Measurements from ENCODE around the gene IMPDH1. TPM values are rescaled to one million over a fixed set of nuclear protein-coding genes. Genes with fewer than 3 reads are reported as not detected.

The IMPDH1 gene
- total RNA-seq, 5 donors from 2014 or later (not counting 1 experiment from before 2014, with no cell fraction given), result 39.9 to 73.3 (median 65.6) TPM

GRCh38 chr7:128427289-128427891 is 17.6 kb upstream of the IMPDH1 start:
- no peak overlapping the region for H3K27ac ChIP-seq (ENCODE audit: low read length)
- Mint-ChIP-seq H3K27me3 (peaks cover 4 to 12% of the 10 kb centered on the region in 2 donors), H3K4me3 (no peak overlapping the region), H3K36me3 (no peaks in the 10 kb centered on the region), H3K27ac (no peak overlapping the region), H3K4me1 (peaks cover 0 to 5% (median 0%) of the 10 kb centered on the region in 3 donors), H3K9me3 (no peaks in the 10 kb centered on the region)
- CTCF ChIA-PET, result interaction anchor here (0.6 to 10.4 kb wide), 32 partner anchors 9 to 84 kb away, joined by 3 to 246 read pairs (median 4); partner anchors contain the start of genes HILPDA (in 2 of the 2) and RBM28 (in 1 of the 2)
- H3K27me3 ChIP-seq (replicated peaks in 1 of 2; ENCODE audit: control insufficient read depth in 2 of 2, extremely low read depth in 1 of 2, insufficient read depth in 2 of 2, low read length in 1 of 2), result peaks cover 0 to 15% of the 10 kb centered on the region in 2 experiments
- 53% methylated on average over 3 of the region's 7 CpGs for WGBS (ENCODE audit: insufficient coverage)
- H3K36me3 ChIP-seq (ENCODE audit: control insufficient read depth in 2 of 2, extremely low read depth in 1 of 2, insufficient read depth in 1 of 2, low read length in 1 of 2), result no peaks in the 10 kb centered on the region
- ATAC-seq (replicated peaks in 1 of 4) (peak; percentile 53 to 67 (median 60)), DNase-seq (peak in 6 of 35 experiments; percentile 14 to 78 (median 18))
- H3K9me3 ChIP-seq, result no peaks in the 10 kb centered on the region
- H3K4me1 ChIP-seq (ENCODE audit: control insufficient read depth in 1 of 2, extremely low read depth in 1 of 2, insufficient read depth in 2 of 2, low read length in 2 of 2), result peaks cover 0 to 15% of the 10 kb centered on the region in 2 experiments
- POLR2A ChIA-PET, result interaction anchor here in 1 of 2 donors (1.0 to 1.4 kb wide), 3 partner anchors 9 to 32 kb away, joined by 4 to 6 read pairs (median 4); no protein-coding TSS in a partner anchor
- no peak overlapping the region for H3K4me3 ChIP-seq (ENCODE audit: control insufficient read depth in 1 of 2, extremely low read depth in 1 of 2, low read length in 1 of 2)

GRCh38 chr7:128425850-128426249 is 16.1 kb upstream of the IMPDH1 start:
- ChIA-PET POLR2A (no interaction called here), CTCF (interaction anchor here (0.6 to 10.4 kb wide), 20 partner anchors 8 to 235 kb away, joined by 3 to 246 read pairs (median 6); partner anchors contain the start of gene RBM28 (in 1 of the 2))
- Mint-ChIP-seq H3K4me3 (no peak overlapping the region), H3K27me3 (peaks cover 4 to 10% of the 10 kb centered on the region in 2 donors), H3K36me3 (no peaks in the 10 kb centered on the region), H3K9me3 (no peaks in the 10 kb centered on the region), H3K27ac (no peak overlapping the region), H3K4me1 (peaks cover 0 to 7% (median 0%) of the 10 kb centered on the region in 3 donors)
- ATAC-seq (replicated peaks in 1 of 4) (peak; percentile 61 to 86 (median 80)), DNase-seq (peak; percentile 28 to 85 (median 69))
- Histone ChIP-seq H3K27me3 (replicated peaks in 1 of 2; ENCODE audit: control insufficient read depth in 2 of 2, extremely low read depth in 1 of 2, insufficient read depth in 2 of 2, low read length in 1 of 2) (peaks cover 0 to 9% of the 10 kb centered on the region in 2 experiments), H3K36me3 (ENCODE audit: control insufficient read depth in 2 of 2, extremely low read depth in 1 of 2, insufficient read depth in 1 of 2, low read length in 1 of 2) (no peaks in the 10 kb centered on the region), H3K4me1 (ENCODE audit: control insufficient read depth in 1 of 2, extremely low read depth in 1 of 2, insufficient read depth in 2 of 2, low read length in 2 of 2) (peaks cover 0 to 28% of the 10 kb centered on the region in 2 experiments), H3K9me3 (no peaks in the 10 kb centered on the region), H3K4me3 (ENCODE audit: control insufficient read depth in 1 of 2, extremely low read depth in 1 of 2, low read length in 1 of 2) (no peak overlapping the region), H3K27ac (ENCODE audit: low read length) (no peak overlapping the region)
- 0% methylated on average over 2 of the region's 4 CpGs for WGBS (ENCODE audit: insufficient coverage)

GRCh38 chr7:128424686-128425275 is 15.0 kb upstream of the IMPDH1 start:
- Histone ChIP-seq H3K27ac (ENCODE audit: low read length) (no peak overlapping the region), H3K4me1 (ENCODE audit: control insufficient read depth in 1 of 2, extremely low read depth in 1 of 2, insufficient read depth in 2 of 2, low read length in 2 of 2) (peaks cover 0 to 28% of the 10 kb centered on the region in 2 experiments), H3K36me3 (ENCODE audit: control insufficient read depth in 2 of 2, extremely low read depth in 1 of 2, insufficient read depth in 1 of 2, low read length in 1 of 2) (no peaks in the 10 kb centered on the region), H3K9me3 (no peaks in the 10 kb centered on the region), H3K27me3 (replicated peaks in 1 of 2; ENCODE audit: control insufficient read depth in 2 of 2, extremely low read depth in 1 of 2, insufficient read depth in 2 of 2, low read length in 1 of 2) (no peaks in the 10 kb centered on the region), H3K4me3 (ENCODE audit: control insufficient read depth in 1 of 2, extremely low read depth in 1 of 2, low read length in 1 of 2) (no peak overlapping the region)
- H3K4me3 Mint-ChIP-seq, result no peak overlapping the region
- WGBS (ENCODE audit: insufficient coverage), result no CpG with 5 or more reads among the region's 1 CpG
- DNase-seq (no peak), ATAC-seq (replicated peaks in 1 of 4) (no peak)
- no peaks in the 10 kb centered on the region for H3K36me3 Mint-ChIP-seq
- H3K27me3 Mint-ChIP-seq, result peaks cover 4 to 10% of the 10 kb centered on the region in 2 donors
- no peaks in the 10 kb centered on the region for H3K9me3 Mint-ChIP-seq
- ChIA-PET CTCF (interaction anchor here (0.6 to 10.4 kb wide), 18 partner anchors 9 to 90 kb away, joined by 3 to 246 read pairs (median 6); partner anchors contain the start of gene RBM28 (in 1 of the 2)), POLR2A (no interaction called here)
- peaks cover 0 to 7% (median 0%) of the 10 kb centered on the region in 3 donors for H3K4me1 Mint-ChIP-seq
- no peak overlapping the region for H3K27ac Mint-ChIP-seq

GRCh38 chr7:128422842-128423241 is 13.1 kb upstream of the IMPDH1 start:
- Mint-ChIP-seq H3K4me1 (peaks cover 0 to 7% (median 0%) of the 10 kb centered on the region in 3 donors), H3K9me3 (no peaks in the 10 kb centered on the region), H3K36me3 (no peaks in the 10 kb centered on the region), H3K4me3 (no peak overlapping the region), H3K27ac (no peak overlapping the region), H3K27me3 (no peaks in the 10 kb centered on the region)
- ChIA-PET CTCF (interaction anchor here in 1 of 2 donors (1.0 to 7.3 kb wide), 3 partner anchors 11 to 76 kb away, joined by 3 to 246 read pairs (median 7); no protein-coding TSS in a partner anchor), POLR2A (no interaction called here)
- DNase-seq (peak in 11 of 35 experiments; percentile 13 to 51 (median 32)), ATAC-seq (replicated peaks in 1 of 4) (peak in 1 of 4 experiments; percentile 51)
- Histone ChIP-seq H3K36me3 (ENCODE audit: control insufficient read depth in 2 of 2, extremely low read depth in 1 of 2, insufficient read depth in 1 of 2, low read length in 1 of 2) (no peaks in the 10 kb centered on the region), H3K9me3 (no peaks in the 10 kb centered on the region), H3K4me1 (ENCODE audit: control insufficient read depth in 1 of 2, extremely low read depth in 1 of 2, insufficient read depth in 2 of 2, low read length in 2 of 2) (peaks cover 0 to 28% of the 10 kb centered on the region in 2 experiments), H3K4me3 (ENCODE audit: control insufficient read depth in 1 of 2, extremely low read depth in 1 of 2, low read length in 1 of 2) (no peak overlapping the region), H3K27me3 (replicated peaks in 1 of 2; ENCODE audit: control insufficient read depth in 2 of 2, extremely low read depth in 1 of 2, insufficient read depth in 2 of 2, low read length in 1 of 2) (no peaks in the 10 kb centered on the region), H3K27ac (ENCODE audit: low read length) (peak overlapping the region; percentile 63)
- WGBS (ENCODE audit: insufficient coverage), result 48% methylated on average over 3 of the region's 3 CpGs

- no peak overlapping the region for H3K27ac Mint-ChIP-seq
- H3K4me3 Mint-ChIP-seq, result no peak overlapping the region
- CTCF ChIA-PET, result interaction anchor here in 1 of 2 donors (0.8 to 1.0 kb wide), 2 partner anchors 75 to 162 kb away, joined by 3 to 7 read pairs; no protein-coding TSS in a partner anchor
- Histone ChIP-seq H3K27ac (ENCODE audit: low read length) (peak overlapping the region; percentile 29), H3K4me3 (ENCODE audit: control insufficient read depth in 1 of 2, extremely low read depth in 1 of 2, low read length in 1 of 2) (no peak overlapping the region), H3K9me3 (no peaks in the 10 kb centered on the region), H3K27me3 (replicated peaks in 1 of 2; ENCODE audit: control insufficient read depth in 2 of 2, extremely low read depth in 1 of 2, insufficient read depth in 2 of 2, low read length in 1 of 2) (no peaks in the 10 kb centered on the region), H3K36me3 (ENCODE audit: control insufficient read depth in 2 of 2, extremely low read depth in 1 of 2, insufficient read depth in 1 of 2, low read length in 1 of 2) (no peaks in the 10 kb centered on the region), H3K4me1 (ENCODE audit: control insufficient read depth in 1 of 2, extremely low read depth in 1 of 2, insufficient read depth in 2 of 2, low read length in 2 of 2) (peaks cover 0 to 28% of the 10 kb centered on the region in 2 experiments)
- H3K27me3 Mint-ChIP-seq, result no peaks in the 10 kb centered on the region
- no peaks in the 10 kb centered on the region for H3K9me3 Mint-ChIP-seq
- no peaks in the 10 kb centered on the region for H3K36me3 Mint-ChIP-seq
- POLR2A ChIA-PET, result interaction anchor here (0.6 to 0.7 kb wide), 2 partner anchors 155 to 192 kb away, joined by 4 to 8 read pairs; no protein-coding TSS in a partner anchor
- WGBS (ENCODE audit: insufficient coverage), result no CpG with 5 or more reads among the region's 1 CpG
- ATAC-seq (replicated peaks in 1 of 4), result no peak
- DNase-seq, result no peak
- peaks cover 0 to 7% (median 0%) of the 10 kb centered on the region in 3 donors for H3K4me1 Mint-ChIP-seq
Observed at GRCh38 chr7:128422037-128422436, 12.3 kb upstream of the IMPDH1 start.

- Histone ChIP-seq H3K4me3 (ENCODE audit: control insufficient read depth in 1 of 2, extremely low read depth in 1 of 2, low read length in 1 of 2) (no peak overlapping the region), H3K4me1 (ENCODE audit: control insufficient read depth in 1 of 2, extremely low read depth in 1 of 2, insufficient read depth in 2 of 2, low read length in 2 of 2) (peaks cover 0 to 28% of the 10 kb centered on the region in 2 experiments), H3K27ac (ENCODE audit: low read length) (no peak overlapping the region), H3K9me3 (no peaks in the 10 kb centered on the region), H3K27me3 (replicated peaks in 1 of 2; ENCODE audit: control insufficient read depth in 2 of 2, extremely low read depth in 1 of 2, insufficient read depth in 2 of 2, low read length in 1 of 2) (no peaks in the 10 kb centered on the region), H3K36me3 (ENCODE audit: control insufficient read depth in 2 of 2, extremely low read depth in 1 of 2, insufficient read depth in 1 of 2, low read length in 1 of 2) (no peaks in the 10 kb centered on the region)
- DNase-seq, result no peak
- ChIA-PET CTCF (interaction anchor here in 1 of 2 donors (0.8 kb wide), 1 partner anchor 161 kb away, joined by 3 read pairs; no protein-coding TSS in a partner anchor), POLR2A (no interaction called here)
- peaks cover 0 to 7% (median 0%) of the 10 kb centered on the region in 3 donors for H3K4me1 Mint-ChIP-seq
- H3K36me3 Mint-ChIP-seq, result no peaks in the 10 kb centered on the region
- H3K9me3 Mint-ChIP-seq, result no peaks in the 10 kb centered on the region
- no peak overlapping the region for H3K27ac Mint-ChIP-seq
- H3K27me3 Mint-ChIP-seq, result no peaks in the 10 kb centered on the region
- ATAC-seq (replicated peaks in 1 of 4), result no peak
- no peak overlapping the region for H3K4me3 Mint-ChIP-seq
- WGBS (ENCODE audit: insufficient coverage), result no CpG with 5 or more reads among the region's 1 CpG
Observed at GRCh38 chr7:128421384-128421783, 11.6 kb upstream of the IMPDH1 start.
